Posterior cingulate gyrus (tissue), 11 donors: ENCODE measurements around the gene ASTN2.

Source experiments
- DNase-seq, 10 donors: peaks; one replicate each; pipeline versions ENCODE4 v3.0.0 to v3.0.0-alpha.2; 2020 to 2021; ENCODE audit warnings: mixed read lengths in 3 of 10
- intact Hi-C: fragments of 100-400 bp; cut with DNase I; formaldehyde crosslinking; loops from one replicate; pipeline ENCODE4 v1.15.1; 2023

ASTN2 gene

GRCh38 chr9:117414906-117415331, at the start of gene ASTN2:
TSS of gene ASTN2 (minus strand) at chr9:117415057. CDS start at chr9:117414938, 119 bp downstream.
- intact Hi-C loops: loop anchor here (2.0 to 5.0 kb wide), 2 partner anchors 50 to 72 kb away; no protein-coding TSS in a partner anchor
- peak; percentile 46 to 95 (median 70) for DNase-seq

- intact Hi-C loops: no loop called here
- no peak for DNase-seq
Observed at GRCh38 chr9:117462861-117463260, 48.0 kb upstream of the ASTN2 start.

- intact Hi-C loops: no loop called here
Observed at GRCh38 chr9:117461386-117461785, 46.5 kb upstream of the ASTN2 start.

GRCh38 chr9:117460743-117461142, 45.9 kb upstream of the ASTN2 start:
- intact Hi-C loops: no loop called here

More at GRCh38 chr9:117461386-117461785, 46.5 kb upstream of the ASTN2 start:
- DNase-seq: no peak

GRCh38 chr9:117459913-117460312, 45.1 kb upstream of the ASTN2 start:
- intact Hi-C loops: no loop called here

More at GRCh38 chr9:117460743-117461142, 45.9 kb upstream of the ASTN2 start:
- no peak for DNase-seq

GRCh38 chr9:117458066-117458465, 43.2 kb upstream of the ASTN2 start:
- no peak for DNase-seq
- intact Hi-C loops: no loop called here

More at GRCh38 chr9:117459913-117460312, 45.1 kb upstream of the ASTN2 start:
- no peak for DNase-seq

GRCh38 chr9:117454711-117455110, 39.9 kb upstream of the ASTN2 start:
- intact Hi-C loops: no loop called here

GRCh38 chr9:117453737-117454136, 38.9 kb upstream of the ASTN2 start:
- no peak for DNase-seq
- intact Hi-C loops: no loop called here

More at GRCh38 chr9:117454711-117455110, 39.9 kb upstream of the ASTN2 start:
- DNase-seq: no peak

- intact Hi-C loops: no loop called here
Observed at GRCh38 chr9:117451311-117451710, 36.5 kb upstream of the ASTN2 start.

GRCh38 chr9:117448066-117448465, 33.2 kb upstream of the ASTN2 start:
- no peak for DNase-seq
- intact Hi-C loops: no loop called here

More at GRCh38 chr9:117451311-117451710, 36.5 kb upstream of the ASTN2 start:
- DNase-seq: no peak

GRCh38 chr9:117445631-117446030, 30.8 kb upstream of the ASTN2 start:
- intact Hi-C loops: no loop called here
- DNase-seq: peak in 1 of 10 donors; percentile 78

GRCh38 chr9:117444501-117444900, 29.6 kb upstream of the ASTN2 start:
- no peak for DNase-seq
- intact Hi-C loops: no loop called here

GRCh38 chr9:117437283-117437682, 22.4 kb upstream of the ASTN2 start:
- intact Hi-C loops: no loop called here
- no peak for DNase-seq

- intact Hi-C loops: no loop called here
- DNase-seq: no peak
Observed at GRCh38 chr9:117435630-117436261, 20.9 kb upstream of the ASTN2 start.

GRCh38 chr9:117434566-117434965, 19.7 kb upstream of the ASTN2 start:
- no peak for DNase-seq
- intact Hi-C loops: no loop called here

GRCh38 chr9:117430813-117431212, 16.0 kb upstream of the ASTN2 start:
- intact Hi-C loops: no loop called here
- DNase-seq: no peak

- no peak for DNase-seq
- intact Hi-C loops: no loop called here
Observed at GRCh38 chr9:117427357-117427913, 12.6 kb upstream of the ASTN2 start.

GRCh38 chr9:117425566-117425965, 10.7 kb upstream of the ASTN2 start:
- intact Hi-C loops: no loop called here
- no peak for DNase-seq

GRCh38 chr9:117424291-117424690, 9.4 kb upstream of the ASTN2 start:
- intact Hi-C loops: no loop called here
- DNase-seq: no peak

GRCh38 chr9:117418111-117418510, 3.3 kb upstream of the ASTN2 start:
- intact Hi-C loops: no loop called here

GRCh38 chr9:117416856-117417255, 2.0 kb upstream of the ASTN2 start:
- intact Hi-C loops: no loop called here
- DNase-seq: no peak

More at GRCh38 chr9:117418111-117418510, 3.3 kb upstream of the ASTN2 start:
- no peak for DNase-seq

- peak in 4 of 10 donors; percentile 22 to 85 (median 74) for DNase-seq
- intact Hi-C loops: loop anchor here (2.0 kb wide), 1 partner anchor 49 kb away; no protein-coding TSS in a partner anchor
Observed at GRCh38 chr9:117415358-117415914, 579 bp upstream of the ASTN2 start.
